HCT116 (cell line): ENCODE results near the gene ARID2. TPM values are rescaled to one million over a fixed set of nuclear protein-coding genes. Genes with fewer than 3 reads are reported as not detected.

ENCODE experiments used
- ATAC-seq: fragments of 200-7000 bp; cut with Tn5 transposase; 2 replicates; pipeline ENCODE4 v1.9.1; 2020; ENCODE audit warnings: mild to moderate bottlenecking, moderate library complexity
- BruUV-seq: library from RNA; stranded (reverse); fragments of 400-500 nt; replicated peaks from 2 replicates; lab custom pipeline; 2021; lab: Mats Ljungman, UMichigan
- CTCF ChIA-PET: fragments of 300-600 bp; sonication (Branson Sonifier 250); formaldehyde crosslinking; loops from one replicate; lab custom pipeline; 2021; ENCODE audit warnings: antibody characterized with exemption; lab: Charles Lee
- POLR2A ChIA-PET: fragments of 300-600, 350-600 bp; sonication (Branson Sonifier 250); formaldehyde crosslinking; loops from one replicate; lab custom pipeline; 2021; ENCODE audit warnings: antibody characterized with exemption; lab: Charles Lee
- RAD21 ChIA-PET, 2 experiments: fragments of 300-600 bp; sonication (Branson Sonifier 250); formaldehyde crosslinking; loops; one replicate each; lab custom pipeline; 2023; ENCODE audit warnings: low total read pairs in 2 of 2; ENCODE audit not compliant: uncharacterized antibody in 2 of 2, unreplicated experiment in 2 of 2, low non-redundant PET in 1 of 2; lab: Charles Lee
- DNase-seq: peaks from one replicate; pipeline ENCODE4 v3.0.0-alpha.2; 2010; ENCODE audit warnings: low read depth, low spot score
- H2AFZ ChIP-seq: fragments of 200-600 bp; shearing (Covaris generic), sonication (generic); 2 replicates; pipeline ENCODE4 v1.6.1; 2017; ENCODE audit warnings: low read depth, mixed run types, mixed read lengths, antibody characterized with exemption, low read length; ENCODE audit not compliant: poor library complexity, severe bottlenecking
- H3K27ac ChIP-seq: 2 replicates; pipeline ENCODE4 v1.5.1; 2012; ENCODE audit warnings: low read depth, low read length
- H3K27me3 ChIP-seq: fragments of 200-600 bp; sonication (generic); 2 replicates; pipeline ENCODE4 v1.6.1; 2016; ENCODE audit warnings: mixed run types, low read length, mixed read lengths; ENCODE audit not compliant: insufficient read depth
- H3K36me3 ChIP-seq, 2 experiments: fragments of 200-500 bp in 1 of 2; fragments of 200-600 bp in 1 of 2; sonication (Bioruptor generic) in 1 of 2; sonication (generic) in 1 of 2; 2 replicates each; pipeline versions ENCODE4 v1.5.1 to v1.6.1; 2014 to 2016; ENCODE audit warnings: low read length in 2 of 2, inconsistent platforms in 1 of 2, mixed read lengths in 1 of 2, mixed run types in 1 of 2; ENCODE audit not compliant: insufficient read depth in 2 of 2, control insufficient read depth in 1 of 2
- H3K4me1 ChIP-seq, 2 experiments: fragments of 200-600 bp in 1 of 2; sonication (generic) in 1 of 2; 2 replicates each; pipeline versions ENCODE4 v1.5.1 to v1.6.1; 2012 to 2017; ENCODE audit warnings: low read length in 2 of 2, inconsistent platforms in 1 of 2, mild to moderate bottlenecking in 1 of 2, mixed read lengths in 1 of 2, mixed run types in 1 of 2, moderate library complexity in 1 of 2; ENCODE audit not compliant: insufficient read depth in 2 of 2, control insufficient read depth in 1 of 2
- H3K4me2 ChIP-seq: fragments of 200-600 bp; sonication (generic); 2 replicates; pipeline ENCODE4 v1.6.1; 2017; ENCODE audit warnings: mixed run types, low read length, mixed read lengths
- H3K4me3 ChIP-seq, 2 experiments: fragments of 200-600 bp in 1 of 2; sonication (generic) in 1 of 2; replicated peaks in 1 of 2; 2 replicates each; pipeline ENCODE4 v1.5.1; 2011 to 2016; ENCODE audit warnings: low read length in 2 of 2, control low read depth in 1 of 2, low read depth in 1 of 2, mild to moderate bottlenecking in 1 of 2, mixed read lengths in 1 of 2, mixed run types in 1 of 2
- H3K79me2 ChIP-seq: fragments of 200-600 bp; sonication (generic); 2 replicates; pipeline ENCODE4 v1.6.1; 2017; ENCODE audit warnings: mild to moderate bottlenecking, mixed run types, low read length, moderate library complexity, mixed read lengths; ENCODE audit not compliant: insufficient read depth
- H3K9ac ChIP-seq: fragments of 200-600 bp; sonication (generic); 2 replicates; pipeline ENCODE4 v1.6.1; 2016; ENCODE audit warnings: low read length, mixed read lengths
- H3K9me2 ChIP-seq: fragments of 200-600 bp; sonication (generic), shearing (Covaris generic); 2 replicates; pipeline ENCODE4 v1.6.1; 2017; ENCODE audit warnings: mixed run types, mild to moderate bottlenecking, moderate library complexity; ENCODE audit not compliant: insufficient read depth
- H3K9me3 ChIP-seq, 2 experiments: fragments of 200-500 bp in 1 of 2; fragments of 200-600 bp in 1 of 2; sonication (Bioruptor generic) in 1 of 2; sonication (generic) in 1 of 2; 2 replicates each; pipeline ENCODE4 v1.6.1; 2014 to 2017; ENCODE audit warnings: low read length in 2 of 2, mixed read lengths in 2 of 2, inconsistent platforms in 1 of 2, low read depth in 1 of 2, mild to moderate bottlenecking in 1 of 2, mixed run types in 1 of 2, moderate library complexity in 1 of 2; ENCODE audit not compliant: control insufficient read depth in 1 of 2, insufficient read depth in 1 of 2
- H4K20me1 ChIP-seq: fragments of 200-600 bp; sonication (generic), shearing (Covaris generic); 2 replicates; pipeline ENCODE4 v1.6.1; 2017; ENCODE audit warnings: mixed run types, mild to moderate bottlenecking, moderate library complexity; ENCODE audit not compliant: insufficient read depth
- ATF3 ChIP-seq: IDR thresholded peaks from 2 replicates; pipeline ENCODE4 v1.6.1; 2012
- CBX3 ChIP-seq: IDR thresholded peaks from 2 replicates; pipeline ENCODE4 v1.6.1; 2012; ENCODE audit warnings: low read depth
- CEBPB ChIP-seq: IDR thresholded peaks from 2 replicates; pipeline ENCODE4 v1.6.1; 2012; ENCODE audit warnings: low read depth
- CTCF ChIP-seq, 3 experiments: fragments of 200-600 bp in 1 of 3; sonication (generic) in 1 of 3; IDR thresholded peaks in 2 of 3; conservative IDR thresholded peaks in 1 of 3; 2 replicates each; pipeline ENCODE4 v1.5.1; 2012 to 2017; ENCODE audit warnings: low read depth in 2 of 3, low read length in 2 of 3, antibody characterized with exemption in 1 of 3, borderline replicate concordance in 1 of 3, control low read depth in 1 of 3, mild to moderate bottlenecking in 1 of 3, mixed read lengths in 1 of 3, mixed run types in 1 of 3, moderate library complexity in 1 of 3; ENCODE audit not compliant: insufficient read depth in 1 of 3
- EGR1 ChIP-seq: IDR thresholded peaks from 2 replicates; pipeline ENCODE4 v1.6.1; 2012; ENCODE audit warnings: low read depth
- ELF1 ChIP-seq: IDR thresholded peaks from 2 replicates; pipeline ENCODE4 v1.6.1; 2012; ENCODE audit warnings: low read depth, borderline replicate concordance
- EZH2 ChIP-seq: fragments of 200-600 bp; sonication (generic); IDR thresholded peaks from 2 replicates; pipeline ENCODE4 v1.6.1; 2017; ENCODE audit warnings: antibody characterized with exemption, mixed run types
- FOSL1 ChIP-seq: IDR thresholded peaks from 2 replicates; pipeline ENCODE4 v1.6.1; 2012; ENCODE audit warnings: low read depth
- JUND ChIP-seq: IDR thresholded peaks from 2 replicates; pipeline ENCODE4 v1.6.1; 2012
- MAX ChIP-seq: IDR thresholded peaks from 2 replicates; pipeline ENCODE4 v1.6.1; 2012
- POLR2A ChIP-seq: IDR thresholded peaks from 2 replicates; pipeline ENCODE4 v1.7.0; 2011; ENCODE audit warnings: borderline replicate concordance; ENCODE audit not compliant: insufficient read depth, insufficient read length; ENCODE audit errors: extremely low read depth
- POLR2AphosphoS5 ChIP-seq: IDR thresholded peaks from 2 replicates; pipeline ENCODE4 v1.6.1; 2011; ENCODE audit warnings: mild to moderate bottlenecking, low read depth, low read length, moderate library complexity
- RAD21 ChIP-seq: IDR thresholded peaks from 2 replicates; pipeline ENCODE4 v1.6.1; 2012; ENCODE audit warnings: low read depth, mild to moderate bottlenecking
- SIN3A ChIP-seq: IDR thresholded peaks from 2 replicates; pipeline ENCODE4 v1.6.1; 2012; ENCODE audit warnings: low read depth
- SP1 ChIP-seq: IDR thresholded peaks from 2 replicates; pipeline ENCODE4 v1.6.1; 2012; ENCODE audit warnings: low read depth
- SRF ChIP-seq: IDR thresholded peaks from 2 replicates; pipeline ENCODE4 v1.6.1; 2012; ENCODE audit warnings: low read depth
- YY1 ChIP-seq: IDR thresholded peaks from 2 replicates; pipeline ENCODE4 v1.6.1; 2011; ENCODE audit warnings: low read length, low read depth, moderate library complexity, mild to moderate bottlenecking; ENCODE audit not compliant: insufficient replicate concordance; ENCODE audit errors: extremely low read depth
- ZFX ChIP-seq: fragments of 450-650 bp; IDR thresholded peaks from 2 replicates; pipeline ENCODE4 v1.6.1; 2017
- ZNF274 ChIP-seq: fragments of 200-500 bp; sonication (Bioruptor generic); IDR thresholded peaks from 2 replicates; pipeline ENCODE4 v1.6.1; 2014; ENCODE audit warnings: mild to moderate bottlenecking, low read depth, low read length, inconsistent platforms
- intact Hi-C: fragments of 100-400 bp; cut with micrococcal nuclease; formaldehyde crosslinking; loops from 2 replicates; pipeline ENCODE4 v1.10.0; 2022
- total RNA-seq: library from RNA; stranded (reverse); gene quantifications from one replicate; pipeline ENCODE4 v1.2.1, GENCODE V29; 2021; ENCODE audit not compliant: unreplicated experiment

ARID2 gene
- total RNA-seq, 1 experiment from 2014 or later, result 30.5 TPM

- Histone ChIP-seq H3K36me3 (no peaks in the 10 kb centered on the region), H3K4me2 (no peak overlapping the region), H3K9ac (no peak overlapping the region), H3K27ac (no peak overlapping the region), H3K79me2 (no peaks in the 10 kb centered on the region), H3K27me3 (no peaks in the 10 kb centered on the region), H2AFZ (no peak overlapping the region), H4K20me1 (no peaks in the 10 kb centered on the region), H3K9me3 (no peaks in the 10 kb centered on the region), H3K4me1 (peaks cover 12 to 13% of the 10 kb centered on the region in 2 experiments; a peak in 3 of 4 replicates), H3K9me2 (no peaks in the 10 kb centered on the region), H3K4me3 (no peak overlapping the region)
- ATAC-seq, result no peak
- RAD21 ChIA-PET, result no interaction called here
- POLR2A ChIA-PET, result no interaction called here
- CTCF ChIA-PET, result no interaction called here
- BruUV-seq, result no TSS peak
- TF ChIP-seq RAD21 (no peak), CTCF (IDR thresholded peaks at IDR 0.05 in 2 of 3, conservative IDR thresholded peaks at IDR 0.05 in 1 of 3; ENCODE audit: borderline replicate concordance in 1 of 3, insufficient read depth in 1 of 3, low read depth in 2 of 3, low read length in 2 of 3) (no peak), POLR2A (no peak), YY1 (no peak)
- intact Hi-C loops, result no loop called here
- no peak for DNase-seq
Measured at GRCh38 chr12:45713078-45713477, 16.4 kb upstream of the ARID2 start.

- Histone ChIP-seq H3K9ac (no peak overlapping the region), H3K9me2 (no peaks in the 10 kb centered on the region), H3K4me1 (no peaks in the 10 kb centered on the region), H3K4me3 (no peak overlapping the region)
- intact Hi-C loops, result no loop called here
- ATAC-seq, result no peak
- BruUV-seq, result no TSS peak
- TF ChIP-seq POLR2AphosphoS5 (no peak), EZH2 (no peak), MAX (no peak), ATF3 (no peak), CBX3 (no peak), RAD21 (no peak), JUND (no peak), FOSL1 (no peak), SRF (no peak), POLR2A (no peak), ZNF274 (no peak), ZFX (no peak), CTCF (IDR thresholded peaks at IDR 0.05 in 2 of 3, conservative IDR thresholded peaks at IDR 0.05 in 1 of 3; ENCODE audit: borderline replicate concordance in 1 of 3, insufficient read depth in 1 of 3, low read depth in 2 of 3, low read length in 2 of 3) (no peak), SIN3A (no peak), CEBPB (no peak), EGR1 (no peak), SP1 (no peak), ELF1 (no peak)
- TF ChIP-seq, all 23 proteins: peak for 0
- Histone ChIP-seq H4K20me1 (no peaks in the 10 kb centered on the region), H3K4me2 (no peak overlapping the region), H2AFZ (no peak overlapping the region), H3K79me2 (peaks cover 18% of the 10 kb centered on the region), H3K27ac (no peak overlapping the region), H3K9me3 (no peaks in the 10 kb centered on the region), H3K27me3 (no peaks in the 10 kb centered on the region), H3K36me3 (no peaks in the 10 kb centered on the region)
- ChIA-PET POLR2A (no interaction called here), CTCF (no interaction called here), RAD21 (no interaction called here)
- DNase-seq, result no peak
Measured at GRCh38 chr12:45718306-45718705, 11.2 kb upstream of the ARID2 start.
